SKM-1 (cell line): ENCODE measurements around the gene DYNC2I2.

Experiments used
- DNase-seq: peaks from one replicate; lab custom pipeline; 2025; ENCODE audit not compliant: unreplicated experiment; lab: John Stamatoyannopoulos, UW

The DYNC2I2 gene

GRCh38 chr9:128636556-128637530 is 19.8 kb downstream of the DYNC2I2 start:
- DNase-seq, result no peak

GRCh38 chr9:128636024-128636390 is 20.6 kb downstream of the DYNC2I2 start:
- DNase-seq, result no peak

GRCh38 chr9:128635266-128636023 is 21.2 kb downstream of the DYNC2I2 start:
- DNase-seq, result no peak

GRCh38 chr9:128634651-128635262 is 21.9 kb downstream of the DYNC2I2 start:
- DNase-seq, result no peak

GRCh38 chr9:128634111-128634510 is 22.5 kb downstream of the DYNC2I2 start:
- no peak for DNase-seq

- DNase-seq, result no peak
Observed at GRCh38 chr9:128633601-128634000, 23.0 kb downstream of the DYNC2I2 start.

GRCh38 chr9:128633057-128633456 is 23.6 kb downstream of the DYNC2I2 start:
- DNase-seq, result no peak

GRCh38 chr9:128632486-128632885 is 24.2 kb downstream of the DYNC2I2 start:
- no peak for DNase-seq

GRCh38 chr9:128632066-128632465 is 24.6 kb downstream of the DYNC2I2 start:
- no peak for DNase-seq

GRCh38 chr9:128631636-128632035 is 25.0 kb downstream of the DYNC2I2 start:
- no peak for DNase-seq

GRCh38 chr9:128629852-128630545 is 26.6 kb downstream of the DYNC2I2 start:
- no peak for DNase-seq

- no peak for DNase-seq
Observed at GRCh38 chr9:128629136-128629535, 27.5 kb downstream of the DYNC2I2 start.

GRCh38 chr9:128628471-128629048 is 28.1 kb downstream of the DYNC2I2 start:
- DNase-seq, result no peak

GRCh38 chr9:128627906-128628305 is 28.7 kb downstream of the DYNC2I2 start:
- no peak for DNase-seq

GRCh38 chr9:128627127-128627715 is 29.4 kb downstream of the DYNC2I2 start:
- no peak for DNase-seq

GRCh38 chr9:128626181-128626580 is 30.5 kb downstream of the DYNC2I2 start:
- DNase-seq, result no peak

GRCh38 chr9:128625391-128626146 is 31.1 kb downstream of the DYNC2I2 start:
- DNase-seq, result no peak

- DNase-seq, result no peak
Observed at GRCh38 chr9:128624566-128624965, 32.1 kb downstream of the DYNC2I2 start.

GRCh38 chr9:128621730-128622455 is 34.8 kb downstream of the DYNC2I2 start:
- DNase-seq, result no peak
